Measurements from ENCODE around the gene FBXL19.

FBXL19 gene

DNA sequence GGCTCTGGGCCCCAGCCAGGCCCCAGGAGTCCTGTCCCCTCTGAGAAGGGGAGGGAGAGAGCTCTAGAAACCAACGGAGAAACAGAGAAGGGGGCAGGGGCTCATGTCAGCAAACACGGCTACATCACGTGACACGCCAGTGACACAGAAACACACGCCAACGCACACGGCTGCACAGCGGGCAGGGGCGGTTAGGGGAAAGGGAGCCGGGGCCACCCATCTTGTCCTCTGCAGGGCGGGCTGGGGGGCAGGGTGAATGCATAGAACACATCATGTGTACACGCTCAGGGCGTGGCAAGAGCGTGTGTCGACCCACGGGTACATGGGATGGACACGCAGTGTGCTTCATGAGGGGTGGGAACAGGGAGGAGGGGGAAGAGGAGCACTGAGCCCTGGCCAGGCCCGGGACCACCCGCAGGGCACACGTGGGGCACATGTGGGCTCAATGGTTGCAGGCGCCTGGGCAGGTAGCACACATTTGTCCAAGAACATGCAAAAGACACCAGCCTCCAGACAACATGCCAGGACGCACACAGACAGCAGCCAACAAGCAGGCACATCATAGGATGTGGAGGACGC, 66.2 kb downstream of the FBXL19 start:
- DNase-seq (ENCODE audit: low read depth) = no peak

DNA sequence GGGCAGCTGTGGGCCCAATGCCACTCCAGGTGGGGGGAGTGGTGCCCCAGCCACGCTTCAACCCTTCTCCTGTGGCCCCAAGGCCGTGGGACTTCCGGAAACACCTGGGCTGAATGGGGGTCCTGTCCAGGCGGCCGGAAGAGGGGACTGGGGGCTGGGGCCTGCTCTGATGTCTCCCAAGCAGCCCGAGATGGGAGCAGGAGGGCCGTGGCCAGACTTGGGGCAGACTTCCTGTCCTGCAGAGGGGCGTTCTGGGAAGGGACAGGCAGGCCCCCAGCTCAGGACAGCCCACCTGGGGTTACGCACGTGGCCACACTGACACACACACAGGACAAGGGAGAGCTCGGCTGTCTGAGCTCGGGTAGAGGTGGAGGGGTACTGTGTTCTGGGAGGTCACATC, 66.7 kb downstream of the FBXL19 start:
- no peak for DNase-seq (ENCODE audit: low read depth)

DNA sequence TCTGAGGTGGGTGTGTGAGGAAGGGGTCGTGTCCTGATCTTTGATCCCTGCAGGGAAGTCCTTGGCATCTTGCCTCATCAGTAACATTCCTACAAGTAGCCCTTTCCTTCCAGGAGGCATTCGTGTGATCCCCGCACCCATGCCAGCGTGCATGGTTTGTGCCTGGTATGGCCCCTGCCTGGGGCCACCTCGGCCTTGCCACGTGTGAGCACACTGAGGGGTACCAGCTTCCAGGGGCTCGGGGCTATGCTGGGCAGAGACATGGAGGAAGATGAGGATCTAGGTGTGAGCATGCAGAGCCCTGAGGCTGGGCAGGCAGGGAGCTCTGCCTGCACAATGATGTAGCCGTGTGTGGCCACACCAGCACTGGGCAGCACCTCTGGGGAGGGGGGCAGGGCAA, 67.7 kb downstream of the FBXL19 start:
- DNase-seq (ENCODE audit: low read depth) = no peak

DNA sequence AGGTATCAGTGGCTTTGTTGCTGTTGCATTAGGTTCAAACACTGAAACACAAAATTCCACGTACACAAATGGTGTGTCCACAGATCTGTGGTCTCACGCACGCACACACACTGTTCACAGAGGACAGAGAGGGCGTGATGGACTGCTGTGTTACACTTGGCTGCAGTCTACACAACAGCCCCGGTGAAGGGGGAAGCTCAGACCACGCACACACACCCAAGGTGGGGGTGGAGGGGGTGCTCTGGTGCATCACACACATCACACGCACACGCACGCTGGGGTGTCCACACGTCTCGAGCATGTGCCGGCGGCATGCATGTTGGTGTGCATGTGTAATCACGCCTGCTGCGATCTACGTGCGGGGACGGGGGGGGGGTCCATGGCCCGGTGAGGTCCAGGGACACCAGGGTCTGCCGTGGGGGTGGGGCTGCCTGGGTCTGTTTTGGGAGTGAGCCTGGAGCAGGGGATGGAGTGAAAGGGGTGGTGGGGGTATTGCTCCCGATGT, 69.0 kb downstream of the FBXL19 start:
- no peak for DNase-seq (ENCODE audit: low read depth)

DNA sequence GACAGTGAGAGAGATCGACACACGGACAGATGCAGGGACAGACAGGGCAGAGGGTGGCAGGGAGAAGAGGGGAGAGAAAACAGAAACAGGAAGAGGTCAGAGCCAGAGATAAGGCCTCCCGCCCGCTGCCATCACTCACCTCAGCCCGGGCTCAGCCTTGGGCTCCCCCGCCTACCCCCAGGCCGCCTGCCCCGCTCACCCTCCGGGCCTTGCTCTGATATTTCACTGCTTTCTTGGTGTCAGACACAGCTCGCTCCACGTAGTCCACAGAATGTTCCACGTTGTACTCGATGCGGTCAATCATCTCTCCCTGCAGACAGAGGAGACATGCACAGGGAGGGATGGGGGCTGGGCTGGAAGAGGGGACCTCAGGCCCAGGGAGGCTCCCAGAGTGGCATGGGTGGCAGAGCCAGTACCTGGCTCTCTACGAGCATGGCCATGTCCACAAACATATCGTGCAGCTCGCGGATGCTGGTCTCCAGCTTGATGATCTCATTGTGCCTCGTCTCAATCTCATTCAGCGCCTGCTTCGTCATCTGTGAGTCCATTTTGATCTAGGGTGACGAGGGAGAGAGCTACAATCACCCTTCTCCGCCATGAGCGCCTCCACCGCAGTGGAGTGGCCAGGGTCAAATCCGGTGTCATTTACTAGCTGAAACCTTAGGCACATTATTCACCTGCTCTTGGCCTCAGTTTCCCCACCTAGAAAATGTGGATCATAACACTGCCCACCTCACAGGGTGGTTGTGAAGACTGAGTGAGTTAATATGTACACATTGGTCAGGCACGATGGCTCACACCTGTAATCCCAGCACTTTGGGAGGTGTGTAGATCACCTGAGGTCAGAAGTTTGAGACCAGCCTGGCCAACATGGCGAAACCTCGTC, 69.8 kb downstream of the FBXL19 start:
- no peak for DNase-seq (ENCODE audit: low read depth)

DNA sequence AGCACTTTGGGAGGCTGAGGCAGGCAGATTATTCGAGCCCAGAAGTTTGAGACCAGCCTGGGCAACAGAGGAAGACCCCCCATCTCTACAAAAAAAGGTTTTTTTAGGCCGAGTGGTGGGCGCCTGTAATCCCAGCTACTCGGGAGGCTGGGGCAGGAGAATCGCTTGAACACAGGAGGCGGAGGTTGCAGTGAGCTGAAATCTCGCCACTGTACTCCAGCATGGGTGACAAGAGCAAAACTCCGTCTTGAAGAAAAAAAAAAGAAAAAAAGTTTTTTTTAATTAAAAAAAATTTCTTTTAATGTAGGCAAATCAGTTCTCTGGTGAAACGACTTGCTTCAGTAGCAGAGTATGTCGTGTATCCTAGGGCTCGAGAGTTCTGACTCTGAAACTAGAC, 72.6 kb downstream of the FBXL19 start:
- no peak for DNase-seq (ENCODE audit: low read depth)

DNA sequence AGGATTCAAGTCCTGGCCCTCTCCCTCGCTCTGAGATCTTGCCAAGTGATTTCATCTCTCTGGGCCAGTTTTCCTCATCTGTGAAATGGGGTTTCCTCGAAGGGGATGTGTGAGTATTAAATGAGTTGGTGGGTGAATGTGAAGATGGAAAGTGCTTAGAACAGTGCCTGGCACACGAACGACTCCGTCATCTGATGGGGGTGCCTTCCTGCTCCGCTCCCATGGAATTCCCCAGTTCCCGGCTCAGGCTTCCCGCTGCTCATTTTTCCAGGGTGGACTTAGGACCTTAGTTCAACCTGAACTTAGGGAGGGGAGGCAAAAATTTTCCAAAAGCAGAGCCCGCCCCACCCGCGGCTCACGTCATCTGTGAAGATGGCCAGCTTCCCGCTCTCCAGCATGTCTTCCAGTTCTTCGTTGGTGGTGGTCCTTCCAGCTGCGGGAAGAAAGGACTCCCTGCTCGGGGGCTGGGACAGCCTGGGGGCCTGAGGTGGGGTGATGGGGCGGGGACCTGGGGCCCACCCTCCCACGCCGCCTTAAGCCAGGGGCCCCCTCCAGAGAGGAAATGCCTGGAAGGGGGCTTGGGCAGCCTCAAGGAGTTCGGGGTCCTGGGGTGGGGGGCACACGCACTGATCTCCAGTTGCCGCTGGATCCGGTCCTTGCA, 73.1 kb downstream of the FBXL19 start:
- peak; percentile 29 for DNase-seq (ENCODE audit: low read depth)

DNA sequence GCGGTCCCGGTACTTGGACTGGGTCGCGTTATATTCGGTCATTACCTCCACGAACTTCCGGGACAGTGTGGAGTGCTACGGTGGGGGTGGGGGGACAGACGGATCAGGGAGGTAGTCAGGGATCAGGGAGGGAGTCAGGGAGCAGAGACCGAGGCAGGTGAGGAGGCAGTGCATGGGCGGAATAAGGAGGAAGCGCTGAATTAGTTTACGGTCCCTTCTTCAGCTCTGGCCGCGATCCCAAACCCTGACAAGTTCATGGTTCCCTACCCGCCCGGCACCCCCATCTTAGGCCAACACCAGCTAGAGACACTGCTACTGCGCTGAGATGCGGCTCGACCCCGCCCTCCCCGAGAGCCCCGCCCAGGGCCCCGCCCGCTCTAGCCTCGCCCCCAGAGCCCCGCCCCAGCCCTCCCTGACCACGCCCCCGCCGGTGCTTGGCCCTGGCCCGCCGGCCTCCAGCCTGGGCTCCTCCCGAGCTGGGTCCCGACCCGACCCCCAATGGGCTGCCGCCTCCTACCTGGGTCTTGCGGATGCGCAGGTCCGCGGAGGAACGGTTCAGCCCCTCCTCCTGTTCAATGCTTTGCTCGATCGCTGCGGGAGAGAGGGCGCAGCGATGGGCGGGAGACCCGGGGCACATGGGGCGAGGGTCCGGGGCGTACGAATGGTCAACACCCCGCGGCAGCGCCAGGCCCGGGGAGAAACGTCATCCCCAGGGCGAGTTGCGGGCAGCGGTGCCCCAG, 73.8 kb downstream of the FBXL19 start:
- DNase-seq (ENCODE audit: low read depth) = peak; percentile 87

DNA sequence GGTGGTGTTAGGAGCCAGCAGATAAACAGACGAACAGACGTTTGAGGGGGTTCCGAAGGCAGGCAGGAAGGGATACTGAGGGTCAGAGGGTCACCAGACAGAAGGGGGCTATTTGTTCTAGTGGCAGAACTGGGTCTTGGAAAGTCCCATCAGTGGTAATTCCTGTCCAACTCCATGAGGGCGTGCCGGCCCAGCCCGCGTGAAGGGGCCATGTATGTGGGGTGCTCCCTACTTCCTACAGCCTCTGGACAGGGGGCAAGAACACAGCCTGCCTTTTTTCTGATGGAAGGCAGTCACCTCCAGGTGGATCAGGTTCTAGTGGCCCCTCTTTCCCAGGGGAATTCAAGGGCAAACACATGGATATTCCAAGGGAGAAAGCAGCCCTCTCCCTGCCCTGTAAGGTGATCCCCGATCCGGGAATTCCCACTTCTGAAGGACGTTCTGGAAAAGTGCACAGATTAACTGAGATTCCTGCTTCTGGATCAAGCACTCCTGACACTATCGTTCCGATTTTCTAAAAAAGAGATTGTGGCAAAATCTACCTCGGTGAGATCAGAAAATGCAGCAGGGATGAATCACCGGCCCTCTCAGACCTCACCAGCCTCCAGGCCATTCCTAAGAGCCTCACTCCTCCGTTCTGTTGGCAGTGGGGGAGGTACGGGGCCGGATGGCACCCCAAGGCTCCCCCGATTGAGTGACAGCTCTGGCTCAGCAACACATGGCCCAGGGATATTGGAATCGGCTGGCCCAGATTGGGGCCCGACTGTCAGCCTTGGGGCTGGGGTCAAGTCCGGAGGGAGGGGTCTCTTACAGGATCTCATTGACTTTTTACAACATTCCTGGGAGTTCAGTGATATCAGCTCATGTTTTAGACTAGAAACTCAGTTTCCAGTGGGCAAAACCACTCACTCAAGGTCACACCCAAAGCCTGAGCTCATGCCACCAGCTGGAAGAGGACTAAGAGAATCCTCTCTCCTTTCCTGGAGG, 74.6 kb downstream of the FBXL19 start:
- DNase-seq (ENCODE audit: low read depth) = peak; percentile 94
